Chondrocyte (in vitro differentiated cells): ENCODE data around the gene HSD17B14. TPM values are rescaled to one million over a fixed set of nuclear protein-coding genes. Genes with fewer than 3 reads are reported as not detected.
A peak's percentile ranks its signal among the peaks of the same experiment; 100 is the strongest.

Source experiments
- DNase-seq: peaks from one replicate; pipeline ENCODE4 v3.0.0; 2021; ENCODE audit warnings: mixed read lengths, low spot score
- H3K27ac Mint-ChIP-seq: one replicate; pipeline ENCODE4 v1.8.0; 2021; ENCODE audit warnings: mild to moderate bottlenecking, moderate library complexity, mixed read lengths; ENCODE audit not compliant: unreplicated experiment
- H3K27me3 Mint-ChIP-seq: 2 replicates; pipeline ENCODE4 v1.8.0; 2021; ENCODE audit warnings: low read depth, mixed read lengths
- H3K36me3 Mint-ChIP-seq: 2 replicates; pipeline ENCODE4 v1.8.0; 2021; ENCODE audit warnings: low read depth, mixed read lengths
- H3K4me1 Mint-ChIP-seq: 2 replicates; pipeline ENCODE4 v1.8.0; 2021; ENCODE audit warnings: low read depth, mild to moderate bottlenecking, mixed read lengths
- H3K4me3 Mint-ChIP-seq: one replicate; pipeline ENCODE4 v1.8.0; 2021; ENCODE audit warnings: mild to moderate bottlenecking, moderate library complexity, mixed read lengths; ENCODE audit not compliant: unreplicated experiment
- H3K9me3 Mint-ChIP-seq: 2 replicates; pipeline ENCODE4 v1.8.0; 2021; ENCODE audit warnings: low read depth, mixed read lengths
- CTCF ChIP-seq: fragments of 200-600 bp; sonication (generic); IDR thresholded peaks from 2 replicates; pipeline ENCODE4 v1.5.0; 2021; ENCODE audit warnings: antibody characterized with exemption, mild to moderate bottlenecking, moderate library complexity
- total RNA-seq: library from RNA; stranded (reverse); gene quantifications from 3 replicates; pipeline ENCODE4 v1.2.1, GENCODE V29; 2021

HSD17B14 gene
- total RNA-seq, 1 donor from 2014 or later = 13.6 TPM

- DNase-seq = no peak
- TF ChIP-seq CTCF = no peak
- Mint-ChIP-seq H3K4me3 (no peak overlapping the region), H3K9me3 (no peaks in the 10 kb centered on the region), H3K36me3 (peaks cover 2% of the 10 kb centered on the region), H3K27me3 (no peaks in the 10 kb centered on the region), H3K4me1 (peaks cover 9% of the 10 kb centered on the region), H3K27ac (no peak overlapping the region)
These were observed 14.7 kb downstream of the HSD17B14 start for GRCh38 chr19:48821633-48822032.

DNA sequence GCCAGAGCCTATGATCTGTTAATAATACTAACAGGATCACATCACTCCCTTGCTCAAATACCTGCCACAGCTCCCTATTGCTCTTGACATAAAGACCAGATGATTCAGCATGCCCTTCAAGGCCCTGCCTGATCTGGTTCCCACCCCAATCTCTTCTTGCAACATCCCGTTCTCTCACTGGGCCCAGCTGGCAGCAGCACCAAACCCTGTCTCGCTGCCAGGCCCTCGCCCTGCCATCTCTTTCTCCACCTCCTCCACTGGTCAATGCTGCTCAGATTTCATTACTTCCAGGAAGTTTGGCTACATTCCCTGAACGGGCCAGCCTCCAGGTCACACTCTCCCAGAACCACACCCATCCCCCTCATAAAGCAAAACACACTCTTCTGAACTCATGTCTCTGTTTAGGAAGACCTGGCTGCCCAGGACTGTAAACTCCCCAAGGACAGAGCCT is 16.9 kb downstream of the HSD17B14 start:
- Mint-ChIP-seq H3K4me1 (peaks cover 14% of the 10 kb centered on the region), H3K4me3 (no peak overlapping the region), H3K27me3 (no peaks in the 10 kb centered on the region), H3K9me3 (no peaks in the 10 kb centered on the region), H3K27ac (peak overlapping the region; percentile 27), H3K36me3 (peaks cover 2% of the 10 kb centered on the region)
- no peak for DNase-seq
- TF ChIP-seq CTCF = no peak

DNA sequence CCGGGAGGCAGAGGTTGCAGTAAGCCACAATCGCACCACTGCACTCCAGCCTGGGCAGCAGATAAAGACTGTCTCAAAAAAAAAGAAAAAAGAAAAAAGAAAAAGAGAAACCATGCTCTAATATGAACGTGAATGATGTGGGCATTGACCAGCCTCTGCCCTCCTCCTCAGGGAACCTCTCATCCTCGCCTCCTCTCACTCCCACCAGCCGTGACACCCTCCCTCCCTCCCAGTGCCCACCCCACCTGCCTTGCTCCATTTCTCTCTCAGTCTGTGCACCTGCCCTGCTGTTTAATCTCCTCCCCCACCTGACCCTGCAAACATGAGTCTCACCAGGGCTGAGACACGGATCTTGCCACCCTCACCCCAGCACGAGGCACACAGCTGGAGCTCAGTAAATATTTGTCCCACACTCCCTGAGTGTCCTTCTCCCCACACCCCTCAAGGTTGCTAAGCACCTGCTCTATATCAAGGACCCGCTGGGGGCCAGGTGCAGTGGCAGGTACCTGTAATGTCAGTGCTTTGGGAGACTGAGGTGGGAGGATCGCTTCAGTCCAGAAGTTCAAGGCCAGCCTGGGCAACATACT is 18.0 kb downstream of the HSD17B14 start:
- H3K36me3 Mint-ChIP-seq = no peaks in the 10 kb centered on the region
- peaks cover 14% of the 10 kb centered on the region for H3K4me1 Mint-ChIP-seq

DNA sequence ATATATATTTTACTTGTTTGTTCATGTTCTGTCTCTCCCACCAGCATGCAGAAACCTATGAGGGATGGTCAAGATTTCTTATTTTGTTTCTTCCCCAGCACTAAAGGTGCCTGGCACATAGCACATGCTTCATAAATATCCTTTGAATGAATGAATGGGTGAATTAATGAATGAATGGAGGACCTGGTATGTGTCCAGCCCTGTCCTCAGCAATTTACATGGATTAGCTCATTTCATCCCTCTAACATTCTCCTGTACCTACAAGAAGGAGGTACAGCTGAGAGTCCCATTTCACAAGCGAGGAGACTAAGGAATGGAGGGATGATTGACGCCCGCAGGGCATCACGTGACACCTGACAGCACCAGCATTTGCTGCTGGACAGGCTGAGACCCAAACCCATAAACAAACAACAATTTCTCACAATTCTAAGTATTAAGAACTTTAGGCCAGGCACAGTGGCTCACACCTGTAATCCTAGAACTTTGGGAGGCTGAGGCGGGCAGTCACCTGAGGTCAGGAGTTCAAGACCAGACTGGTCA is 18.6 kb downstream of the HSD17B14 start:
- no peak overlapping the region for H3K27ac Mint-ChIP-seq
- peaks cover 14% of the 10 kb centered on the region for H3K4me1 Mint-ChIP-seq
- no peaks in the 10 kb centered on the region for H3K36me3 Mint-ChIP-seq
- no peak for DNase-seq
- no peaks in the 10 kb centered on the region for H3K27me3 Mint-ChIP-seq
- H3K4me3 Mint-ChIP-seq = no peak overlapping the region
- H3K9me3 Mint-ChIP-seq = no peaks in the 10 kb centered on the region
- no peak for TF ChIP-seq CTCF

More for the DNA sequence above, 18.0 kb downstream of the HSD17B14 start:
- no peak for TF ChIP-seq CTCF
- no peak for DNase-seq
- Mint-ChIP-seq H3K27me3 (no peaks in the 10 kb centered on the region), H3K4me3 (no peak overlapping the region), H3K9me3 (no peaks in the 10 kb centered on the region), H3K27ac (no peak overlapping the region)

DNA sequence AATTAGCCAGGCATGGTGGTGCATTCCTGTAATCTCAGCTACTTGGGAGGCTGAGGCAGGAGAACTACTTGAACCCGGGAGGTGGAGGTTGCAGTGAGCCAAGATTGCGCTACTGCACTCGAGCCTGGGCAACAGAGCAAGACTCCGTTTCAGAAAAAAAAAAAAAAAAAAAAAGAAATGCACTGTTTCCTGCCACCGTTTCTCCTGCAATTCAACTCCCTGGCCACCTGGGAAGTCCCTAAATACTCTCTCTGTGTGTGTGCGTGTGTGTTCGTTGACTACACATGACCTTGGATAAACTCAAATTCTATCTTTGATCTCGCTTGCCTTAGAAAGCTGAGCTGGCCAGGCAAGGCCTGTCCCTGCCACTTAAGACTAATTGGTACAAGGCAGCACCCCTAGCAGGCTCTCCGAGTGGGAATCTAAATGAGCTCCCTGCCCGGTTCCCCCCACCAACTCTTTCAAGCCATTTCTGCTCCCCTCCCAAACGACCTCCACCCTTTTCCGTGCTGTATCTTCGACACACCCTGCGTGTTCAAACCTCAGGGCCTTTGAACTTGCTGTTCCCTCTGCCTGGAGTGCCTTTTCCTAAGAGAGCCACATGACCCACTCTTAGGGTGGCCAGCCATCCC is 20.3 kb downstream of the HSD17B14 start:
- DNase-seq = no peak
- H3K36me3 Mint-ChIP-seq = no peaks in the 10 kb centered on the region
- H3K27ac Mint-ChIP-seq = peak overlapping the region; percentile 25
- no peak overlapping the region for H3K4me3 Mint-ChIP-seq
- no peaks in the 10 kb centered on the region for H3K9me3 Mint-ChIP-seq
- H3K27me3 Mint-ChIP-seq = no peaks in the 10 kb centered on the region
- peak; percentile 16 for TF ChIP-seq CTCF
- H3K4me1 Mint-ChIP-seq = peaks cover 20% of the 10 kb centered on the region
